PC-9 (cell line): ENCODE data around the gene NINJ1. TPM values are rescaled to one million over a fixed set of nuclear protein-coding genes. Genes with fewer than 3 reads are reported as not detected.

Experiments
- BruUV-seq: library from RNA; stranded (reverse); fragments of 400-500 nt; replicated peaks from 2 replicates; lab custom pipeline; 2021; lab: Mats Ljungman, UMichigan
- CTCF ChIA-PET: fragments of 300-600 bp; sonication (Branson Sonifier 250); formaldehyde crosslinking; loops from one replicate; lab custom pipeline; 2022; ENCODE audit warnings: antibody characterized with exemption; lab: Charles Lee
- POLR2A ChIA-PET: fragments of 300-600 bp; sonication (Branson Sonifier 250); formaldehyde crosslinking; loops from one replicate; lab custom pipeline; 2022; ENCODE audit warnings: antibody characterized with exemption; ENCODE audit not compliant: unreplicated experiment; lab: Charles Lee
- DNase-seq, 2 experiments: peaks; one replicate each; pipeline versions ENCODE4 v3.0.0 to v3.0.0-alpha.2; 2015 to 2022; ENCODE audit warnings: mixed read lengths in 1 of 2
- H2AFZ ChIP-seq: fragments of 200-600 bp; sonication (generic); 2 replicates; pipeline ENCODE4 v1.8.1; 2017; ENCODE audit warnings: antibody characterized with exemption
- H3F3A ChIP-seq: fragments of 200-600 bp; sonication (generic); 2 replicates; pipeline ENCODE4 v1.8.1; 2017; ENCODE audit warnings: antibody characterized with exemption, mild to moderate bottlenecking, low read depth; ENCODE audit not compliant: insufficient read depth
- H3K27ac ChIP-seq: fragments of 200-600 bp; sonication (generic); 2 replicates; pipeline ENCODE4 v1.6.1; 2016; ENCODE audit warnings: mixed run types
- H3K27me3 ChIP-seq: fragments of 200-600 bp; sonication (generic); 2 replicates; pipeline ENCODE4 v1.6.1; 2016; ENCODE audit warnings: low read depth, mixed run types; ENCODE audit not compliant: insufficient read depth
- H3K36me3 ChIP-seq: fragments of 200-600 bp; sonication (generic); 2 replicates; pipeline ENCODE4 v1.6.1; 2016; ENCODE audit warnings: low read depth, mixed run types
- H3K4me1 ChIP-seq: fragments of 200-600 bp; sonication (generic); replicated peaks from 2 replicates; pipeline ENCODE4 v1.6.1; 2016; ENCODE audit warnings: mixed run types; ENCODE audit not compliant: insufficient read depth
- H3K4me2 ChIP-seq: fragments of 200-600 bp; sonication (generic); 2 replicates; pipeline ENCODE4 v1.6.1; 2017; ENCODE audit warnings: mixed run types
- H3K4me3 ChIP-seq: fragments of 200-600 bp; sonication (generic); 2 replicates; pipeline ENCODE4 v1.6.1; 2016; ENCODE audit warnings: mixed run types
- H3K79me2 ChIP-seq: fragments of 200-600 bp; sonication (generic); 2 replicates; pipeline ENCODE4 v1.6.1; 2017; ENCODE audit warnings: low read depth, mixed run types
- H3K9me2 ChIP-seq: fragments of 200-600 bp; sonication (generic); 2 replicates; pipeline ENCODE4 v1.8.1; 2017; ENCODE audit warnings: mild to moderate bottlenecking; ENCODE audit not compliant: insufficient read depth
- H3K9me3 ChIP-seq: fragments of 200-600 bp; sonication (generic); 2 replicates; pipeline ENCODE4 v1.8.1; 2016; ENCODE audit warnings: low read depth; ENCODE audit not compliant: insufficient read depth
- H4K20me1 ChIP-seq: fragments of 200-600 bp; sonication (generic); 2 replicates; pipeline ENCODE4 v1.8.1; 2017; ENCODE audit not compliant: insufficient read depth
- CTCF ChIP-seq: fragments of 200-600 bp; sonication (generic); conservative IDR thresholded peaks from 2 replicates; pipeline ENCODE4 v1.6.1; 2017; ENCODE audit warnings: mixed run types, antibody characterized with exemption, mild to moderate bottlenecking, moderate library complexity
- EZH2 ChIP-seq: fragments of 200-600 bp; sonication (generic); IDR thresholded peaks from 2 replicates; pipeline ENCODE4 v1.8.0; 2017; ENCODE audit warnings: antibody characterized with exemption, low read depth
- intact Hi-C: fragments of 100-400 bp; cut with micrococcal nuclease; formaldehyde crosslinking; loops from one replicate; pipeline ENCODE4 v1.10.0; 2022; ENCODE audit not compliant: unreplicated experiment
- total RNA-seq: library from RNA; stranded (reverse); gene quantifications from 2 replicates; pipeline ENCODE4 v1.2.3, GENCODE V29; 2021

NINJ1 gene
- total RNA-seq, 1 experiment from 2014 or later: 115 TPM

- TF ChIP-seq EZH2 (no peak), CTCF (no peak)
- Histone ChIP-seq H3K79me2 (no peaks in the 10 kb centered on the region), H3F3A (peaks cover 3% of the 10 kb centered on the region; the same call in 1 of the 2 replicates), H3K4me3 (no peak overlapping the region), H3K4me2 (no peak overlapping the region), H3K36me3 (no peaks in the 10 kb centered on the region), H4K20me1 (no peaks in the 10 kb centered on the region), H3K4me1 (0 out of 2 replicates have a peak, but pooled peaks cover 3% of the 10 kb centered on the region), H3K9me3 (peaks cover 5% of the 10 kb centered on the region; the same call in 1 of the 2 replicates), H3K27me3 (no peaks in the 10 kb centered on the region), H3K27ac (no peak overlapping the region), H3K9me2 (no peaks in the 10 kb centered on the region), H2AFZ (peak overlapping the region; percentile 52; the same call in 1 of the 2 replicates)
- POLR2A ChIA-PET: no interaction called here
- CTCF ChIA-PET: interaction anchor here (0.6 to 2.0 kb wide), 2 partner anchors 10 to 159 kb away, joined by 3 to 7 read pairs; no protein-coding TSS in a partner anchor
- BruUV-seq: no TSS peak
- intact Hi-C loops: no loop called here
- DNase-seq: peak in 1 of 2 experiments; percentile 43
Measured at GRCh38 chr9:93143830-93144530, 9.9 kb upstream of the NINJ1 start.

- intact Hi-C loops: no loop called here
- Histone ChIP-seq H3K27ac (no peak overlapping the region), H3K36me3 (no peaks in the 10 kb centered on the region), H3K9me2 (no peaks in the 10 kb centered on the region), H3K4me2 (no peak overlapping the region), H3K27me3 (no peaks in the 10 kb centered on the region), H3K9me3 (no peaks in the 10 kb centered on the region), H3K4me3 (no peak overlapping the region), H2AFZ (no peak overlapping the region), H3K79me2 (no peaks in the 10 kb centered on the region), H3F3A (peaks cover 6% of the 10 kb centered on the region; the same call in 1 of the 2 replicates), H3K4me1 (0 out of 2 replicates have a peak, but pooled peaks cover 3% of the 10 kb centered on the region), H4K20me1 (no peaks in the 10 kb centered on the region)
- TF ChIP-seq EZH2 (no peak), CTCF (no peak)
- no TSS peak for BruUV-seq
- CTCF ChIA-PET: no interaction called here
- no peak for DNase-seq
- POLR2A ChIA-PET: interaction anchor here (0.6 kb wide), 1 partner anchor 114 kb away, joined by 12 read pairs; no protein-coding TSS in a partner anchor
Measured at GRCh38 chr9:93141771-93142483, 7.9 kb upstream of the NINJ1 start.

GRCh38 chr9:93139365-93140182 lies 5.5 kb upstream of the NINJ1 start:
- H3K36me3 ChIP-seq: no peaks in the 10 kb centered on the region
- no peaks in the 10 kb centered on the region for H3K9me3 ChIP-seq
- H4K20me1 ChIP-seq: no peaks in the 10 kb centered on the region
- H3K27ac ChIP-seq: no peak overlapping the region
- H3K27me3 ChIP-seq: no peaks in the 10 kb centered on the region
- H3K4me2 ChIP-seq: no peak overlapping the region
- H3K79me2 ChIP-seq: no peaks in the 10 kb centered on the region
- H3K4me1 ChIP-seq: peaks cover 10% of the 10 kb centered on the region; the same call in 1 of the 2 replicates
- ChIA-PET POLR2A (interaction anchor here (0.6 kb wide), 2 partner anchors 78 to 291 kb away, joined by 4 to 5 read pairs; no protein-coding TSS in a partner anchor), CTCF (no interaction called here)
- H2AFZ ChIP-seq: no peak overlapping the region
- H3F3A ChIP-seq: peaks cover 6% of the 10 kb centered on the region; the same call in 1 of the 2 replicates
- DNase-seq: no peak
- BruUV-seq: no TSS peak
- no peak for TF ChIP-seq EZH2
- no peak for TF ChIP-seq CTCF
- H3K9me2 ChIP-seq: no peaks in the 10 kb centered on the region
- intact Hi-C loops: no loop called here
- no peak overlapping the region for H3K4me3 ChIP-seq
